Fibroblast of lung (primary cell): Measurements from ENCODE around the gene MLYCD. TPM values are rescaled to one million over a fixed set of nuclear protein-coding genes. Genes with fewer than 3 reads are reported as not detected.

Experiments
- DNase-seq, 2 donors: peaks; one replicate each; pipeline versions ENCODE4 v3.0.0 to v3.0.0-alpha.2; 2010; ENCODE audit warnings: low read depth in 2 of 2
- H2AFZ ChIP-seq: 2 replicates; pipeline ENCODE4 v1.5.1; 2012; ENCODE audit warnings: low read length, control low read depth, inconsistent platforms
- H3K27ac ChIP-seq: 2 replicates; pipeline ENCODE4 v1.5.1; 2011; ENCODE audit warnings: low read length, control low read depth; ENCODE audit not compliant: insufficient read depth
- H3K27me3 ChIP-seq: 2 replicates; pipeline ENCODE4 v1.5.1; 2011; ENCODE audit warnings: mild to moderate bottlenecking, low read length; ENCODE audit not compliant: control insufficient read depth, insufficient read depth
- H3K36me3 ChIP-seq: 2 replicates; pipeline ENCODE4 v1.5.1; 2011; ENCODE audit warnings: low read length; ENCODE audit not compliant: control insufficient read depth, insufficient read depth
- H3K4me1 ChIP-seq: 2 replicates; pipeline ENCODE4 v1.5.1; 2011; ENCODE audit warnings: low read length; ENCODE audit not compliant: control insufficient read depth, insufficient read depth; ENCODE audit errors: extremely low read depth
- H3K4me2 ChIP-seq: 2 replicates; pipeline ENCODE4 v1.5.1; 2011; ENCODE audit warnings: low read length, control low read depth; ENCODE audit not compliant: insufficient read depth; ENCODE audit errors: extremely low read depth
- H3K4me3 ChIP-seq, 4 experiments: fragments of 200-600 bp in 1 of 4; sonication (generic) in 1 of 4; replicated peaks in 1 of 4; 2 replicates each; pipeline ENCODE4 v1.5.1; 2011 to 2016; ENCODE audit warnings: low read length in 4 of 4, low read depth in 3 of 4, mild to moderate bottlenecking in 3 of 4, control low read depth in 2 of 4, inconsistent platforms in 1 of 4, mixed read lengths in 1 of 4; ENCODE audit not compliant: insufficient read depth in 1 of 4; ENCODE audit errors: control extremely low read depth in 1 of 4
- H3K79me2 ChIP-seq: 2 replicates; pipeline ENCODE4 v1.5.1; 2012; ENCODE audit warnings: mild to moderate bottlenecking, low read length, inconsistent platforms; ENCODE audit not compliant: control insufficient read depth, insufficient read depth
- H3K9ac ChIP-seq: 2 replicates; pipeline ENCODE4 v1.5.1; 2011; ENCODE audit warnings: mild to moderate bottlenecking, low read length, control low read depth; ENCODE audit not compliant: insufficient read depth
- H3K9me3 ChIP-seq: 2 replicates; pipeline ENCODE4 v1.5.1; 2012; ENCODE audit warnings: low read depth, low read length; ENCODE audit not compliant: control insufficient read depth, insufficient read depth
- H4K20me1 ChIP-seq: 2 replicates; pipeline ENCODE4 v1.5.1; 2011; ENCODE audit warnings: low read length; ENCODE audit not compliant: control insufficient read depth, insufficient read depth; ENCODE audit errors: extremely low read depth
- CTCF ChIP-seq, 2 donors: IDR thresholded peaks in 1 of 2; conservative IDR thresholded peaks in 1 of 2; 1 replicate in 1 of 2; 2 replicates in 1 of 2; pipeline ENCODE4 v1.5.1; 2011 to 2012; ENCODE audit warnings: low read length in 2 of 2, control low read depth in 1 of 2, inconsistent platforms in 1 of 2, low read depth in 1 of 2, mild to moderate bottlenecking in 1 of 2
- EZH2 ChIP-seq: IDR thresholded peaks from 2 replicates; pipeline ENCODE4 v1.5.1; 2012; ENCODE audit warnings: low read length, control low read depth, mild to moderate bottlenecking; ENCODE audit errors: missing control alignments
- polyA plus RNA-seq, 2 donors: library from polyadenylated mRNA; depleted of rRNA in 1 of 2; stranded (reverse) in 1 of 2; unstranded in 1 of 2; fragments of >200 nt; gene quantifications; 2 replicates each; pipeline ENCODE4 v1.2.1, GENCODE V29; 2011 to 2012; ENCODE audit warnings: missing spikeins in 1 of 2
- total RNA-seq: library from RNA; depleted of rRNA; stranded (reverse); fragments of >200 nt; gene quantifications from 2 replicates; pipeline ENCODE4 v1.2.1, GENCODE V29; 2014

Gene MLYCD
- total and polyA plus RNA-seq, 2 donors (not counting 1 experiment from before 2014, with no cell fraction given) = 1.0 to 3.8 TPM

GRCh38 chr16:83862661-83863060 is 36.3 kb upstream of the MLYCD start:
- Histone ChIP-seq H3K9me3 (no peaks in the 10 kb centered on the region), H4K20me1 (no peaks in the 10 kb centered on the region), H3K27ac (no peak overlapping the region), H3K4me1 (no peaks in the 10 kb centered on the region), H2AFZ (no peak overlapping the region), H3K4me2 (no peak overlapping the region), H3K9ac (no peak overlapping the region), H3K4me3 (no peak overlapping the region), H3K36me3 (no peaks in the 10 kb centered on the region), H3K79me2 (no peaks in the 10 kb centered on the region), H3K27me3 (peaks cover 4% of the 10 kb centered on the region)
- DNase-seq = no peak
- TF ChIP-seq EZH2 = no peak
- no peak for TF ChIP-seq CTCF (conservative IDR thresholded peaks at IDR 0.05 in 1 of 2, IDR thresholded peaks at IDR 0.05 in 1 of 2; ENCODE audit: low read depth in 1 of 2, low read length in 2 of 2)

GRCh38 chr16:83863682-83864081 is 35.2 kb upstream of the MLYCD start:
- Histone ChIP-seq H3K27ac (no peak overlapping the region), H3K9ac (no peak overlapping the region), H3K36me3 (no peaks in the 10 kb centered on the region), H3K4me3 (no peak overlapping the region), H3K27me3 (no peaks in the 10 kb centered on the region), H4K20me1 (no peaks in the 10 kb centered on the region), H3K4me1 (no peaks in the 10 kb centered on the region), H3K4me2 (no peak overlapping the region), H3K79me2 (no peaks in the 10 kb centered on the region), H2AFZ (no peak overlapping the region), H3K9me3 (no peaks in the 10 kb centered on the region)
- DNase-seq = no peak
- no peak for TF ChIP-seq CTCF (conservative IDR thresholded peaks at IDR 0.05 in 1 of 2, IDR thresholded peaks at IDR 0.05 in 1 of 2; ENCODE audit: low read depth in 1 of 2, low read length in 2 of 2)
- TF ChIP-seq EZH2 = no peak

DNA sequence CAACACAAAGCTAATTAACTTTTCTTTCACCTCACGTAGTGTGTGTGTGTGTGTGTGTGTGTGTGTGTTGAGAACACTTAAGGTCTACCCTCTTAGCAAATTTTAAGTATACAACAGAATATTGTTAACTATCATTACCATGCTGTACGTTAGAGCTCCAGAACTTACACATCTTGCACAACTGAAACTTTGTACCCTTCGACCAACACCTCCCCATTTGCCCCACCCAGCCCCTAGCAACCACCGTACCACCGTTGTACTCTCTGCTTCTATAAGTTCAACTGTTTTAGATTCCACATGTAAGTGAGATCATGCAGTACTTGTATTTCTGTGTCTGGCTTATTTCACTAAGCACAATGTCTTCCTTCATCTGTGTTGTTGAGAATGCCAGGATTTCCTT is 28.1 kb upstream of the MLYCD start:
- Histone ChIP-seq H3K36me3 (no peaks in the 10 kb centered on the region), H3K9me3 (no peaks in the 10 kb centered on the region), H3K27me3 (no peaks in the 10 kb centered on the region), H4K20me1 (peaks cover 2% of the 10 kb centered on the region), H3K79me2 (no peaks in the 10 kb centered on the region), H3K4me3 (no peak overlapping the region), H3K4me2 (no peak overlapping the region), H2AFZ (no peak overlapping the region), H3K27ac (no peak overlapping the region), H3K4me1 (no peaks in the 10 kb centered on the region), H3K9ac (no peak overlapping the region)
- DNase-seq = no peak
- TF ChIP-seq EZH2 = no peak
- TF ChIP-seq CTCF (conservative IDR thresholded peaks at IDR 0.05 in 1 of 2, IDR thresholded peaks at IDR 0.05 in 1 of 2; ENCODE audit: low read depth in 1 of 2, low read length in 2 of 2) = no peak
